GM03348 (cell line): Measurements from ENCODE around the gene CAMKMT.
A peak's percentile ranks its signal among the peaks of the same experiment; 100 is the strongest.
"Not testable (repeated sequence)": the region's sequence is repeated elsewhere in the genome, so short reads cannot be mapped to it uniquely, and the experiment has no call there.

Source experiments
- DNase-seq: peaks from one replicate; pipeline ENCODE4 v3.0.0; 2012; ENCODE audit warnings: low spot score

The CAMKMT gene

DNA sequence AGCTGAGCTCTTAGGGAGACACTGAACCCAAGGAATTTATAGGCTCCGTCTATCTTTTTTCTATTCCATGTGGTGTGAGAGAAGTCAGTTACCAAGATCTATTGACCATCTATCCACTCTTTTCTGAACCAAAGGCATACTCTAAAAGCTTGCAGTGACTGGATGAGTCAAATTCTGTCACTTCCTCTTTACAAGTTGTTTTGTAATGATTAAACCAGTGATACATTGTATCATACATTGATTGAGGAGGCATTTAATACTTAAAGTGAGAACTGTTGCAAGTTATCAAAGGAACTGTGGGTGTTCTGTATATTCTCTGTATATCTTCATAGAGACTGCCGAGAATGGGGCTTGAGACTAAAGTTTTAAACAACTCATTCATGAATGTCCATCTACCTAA lies 188.8 kb downstream of the CAMKMT start:
- no peak for DNase-seq

DNA sequence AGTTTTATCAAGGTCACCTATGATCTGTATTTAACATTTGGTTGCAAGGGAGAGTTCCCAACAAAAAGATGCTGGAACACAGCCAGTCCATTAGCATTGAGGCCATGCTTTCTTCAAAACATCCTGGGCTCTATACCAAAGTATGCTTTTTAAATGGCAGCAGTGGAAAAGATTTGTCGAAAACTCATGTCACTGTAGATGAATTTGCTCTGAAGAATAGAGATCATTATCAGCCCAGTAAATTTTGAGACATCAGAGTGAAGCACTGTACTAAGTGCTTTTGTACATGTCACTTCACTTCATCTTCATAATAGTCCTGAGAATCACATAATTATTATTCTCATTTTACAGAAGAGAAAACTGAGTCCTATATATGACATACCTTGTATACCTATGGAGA lies 189.8 kb downstream of the CAMKMT start:
- DNase-seq: no peak

DNA sequence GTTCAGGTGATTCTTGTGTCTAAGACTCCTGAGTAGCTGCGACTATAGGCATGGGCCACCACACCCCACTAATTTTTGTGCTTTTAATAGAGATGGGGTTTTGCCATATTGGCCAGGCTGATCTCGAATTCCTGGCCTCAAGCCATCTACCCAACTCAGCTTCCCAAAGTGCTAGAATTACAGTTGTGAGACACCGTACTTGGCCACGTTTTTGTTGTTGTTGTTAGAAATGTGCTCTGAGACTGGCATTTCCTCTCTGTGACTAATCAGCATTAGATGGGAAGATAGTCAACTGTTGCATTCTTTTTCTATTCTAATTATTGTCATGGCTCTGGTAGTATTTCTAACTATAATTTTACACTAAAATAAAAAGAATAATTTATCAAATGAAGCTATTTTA lies 191.7 kb downstream of the CAMKMT start:
- DNase-seq: peak; percentile 57

DNA sequence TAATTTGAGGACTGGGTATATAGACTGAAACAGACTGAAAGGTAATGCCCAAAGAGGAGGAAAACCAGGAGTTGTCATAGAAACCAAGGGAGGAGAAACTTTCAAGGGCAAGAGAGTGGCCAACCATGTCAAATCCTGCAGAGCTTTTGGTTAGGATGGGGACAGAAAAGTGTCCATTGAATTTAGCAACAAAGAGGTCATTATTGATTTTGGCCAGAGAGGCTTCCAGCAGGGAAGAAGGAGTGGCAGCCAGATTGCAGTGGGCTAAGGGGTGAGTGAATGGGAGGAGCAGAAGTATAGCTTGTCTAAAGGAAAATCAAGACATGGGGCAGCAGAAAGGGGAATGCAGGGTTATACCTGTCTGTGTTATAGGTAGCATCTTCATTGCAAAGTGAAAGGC lies 194.0 kb downstream of the CAMKMT start:
- DNase-seq: no peak

DNA sequence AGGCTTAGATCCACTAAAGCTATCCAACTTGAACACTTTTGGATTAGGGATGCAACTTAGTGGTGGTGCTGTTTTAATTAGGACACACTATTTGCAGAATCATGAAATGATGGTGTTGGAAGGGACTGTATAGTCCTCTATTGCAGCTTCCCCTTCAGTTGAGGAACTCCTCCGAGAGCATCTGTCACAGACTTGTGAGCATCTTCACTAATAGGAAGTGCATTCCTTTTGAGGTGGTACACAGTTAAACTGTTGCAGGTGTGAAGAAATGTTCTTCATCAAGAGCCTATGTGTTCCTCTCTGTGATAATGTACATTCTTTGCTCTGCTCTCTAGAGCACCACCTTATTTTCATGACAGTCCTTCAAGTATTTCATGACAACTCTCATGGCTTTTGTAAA lies 197.4 kb downstream of the CAMKMT start:
- DNase-seq: no peak

DNA sequence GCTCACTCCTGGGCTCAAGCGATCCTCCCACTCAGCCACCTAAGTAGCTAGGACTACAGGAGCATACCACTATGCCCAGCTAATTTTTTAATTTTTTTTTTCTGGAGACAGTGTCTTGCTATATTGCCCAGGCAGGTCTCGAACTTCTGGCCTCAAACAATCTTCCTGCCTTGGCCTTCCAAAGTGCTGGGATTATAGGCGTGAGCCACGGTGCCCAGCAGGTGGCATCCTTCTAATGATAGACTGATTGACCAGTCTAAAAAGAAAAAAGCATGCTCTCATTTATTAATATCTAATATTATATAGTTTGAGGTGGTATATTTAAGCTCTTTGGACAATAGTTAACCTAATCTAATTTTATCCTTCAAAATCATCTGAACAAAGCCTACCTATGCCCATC lies 198.6 kb downstream of the CAMKMT start:
- DNase-seq: no peak

DNA sequence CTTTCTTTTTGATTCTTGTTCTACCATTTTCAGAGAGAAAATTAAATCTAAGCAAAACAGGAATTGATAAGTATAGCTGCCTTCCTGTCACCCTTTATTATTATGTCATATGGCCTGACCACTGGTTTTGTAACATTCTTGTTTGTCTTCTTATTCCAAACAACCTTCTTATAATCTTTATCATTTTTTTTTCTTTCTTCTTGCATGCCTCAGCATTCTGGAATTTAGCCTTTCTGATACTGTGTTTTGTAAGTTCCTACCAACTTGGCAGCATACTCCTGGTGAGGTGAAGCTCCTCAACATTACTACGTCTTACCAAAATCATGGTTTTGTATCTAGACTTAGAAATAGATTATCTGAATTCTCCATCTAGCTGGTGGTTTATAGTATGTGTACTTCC lies 199.2 kb downstream of the CAMKMT start:
- peak; percentile 12 for DNase-seq

DNA sequence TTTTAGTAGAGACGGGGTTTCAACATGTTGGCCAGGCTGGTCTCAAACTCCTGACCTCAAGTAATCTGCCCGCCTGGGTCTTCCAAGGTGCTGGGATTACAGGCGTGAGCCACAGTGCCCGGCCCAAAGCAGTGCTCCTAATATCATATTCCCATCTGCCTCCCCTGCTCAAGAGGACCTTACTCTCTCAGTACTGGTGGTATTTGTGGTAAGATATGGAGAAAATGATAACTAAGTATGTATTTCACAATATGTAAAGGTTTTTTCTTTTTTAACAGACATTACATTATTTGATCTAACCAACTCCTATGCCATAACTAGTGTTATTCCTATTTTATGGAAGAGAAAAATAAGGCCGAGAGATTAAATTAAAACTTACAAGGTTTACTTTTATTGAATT lies 201.0 kb downstream of the CAMKMT start:
- no peak for DNase-seq

DNA sequence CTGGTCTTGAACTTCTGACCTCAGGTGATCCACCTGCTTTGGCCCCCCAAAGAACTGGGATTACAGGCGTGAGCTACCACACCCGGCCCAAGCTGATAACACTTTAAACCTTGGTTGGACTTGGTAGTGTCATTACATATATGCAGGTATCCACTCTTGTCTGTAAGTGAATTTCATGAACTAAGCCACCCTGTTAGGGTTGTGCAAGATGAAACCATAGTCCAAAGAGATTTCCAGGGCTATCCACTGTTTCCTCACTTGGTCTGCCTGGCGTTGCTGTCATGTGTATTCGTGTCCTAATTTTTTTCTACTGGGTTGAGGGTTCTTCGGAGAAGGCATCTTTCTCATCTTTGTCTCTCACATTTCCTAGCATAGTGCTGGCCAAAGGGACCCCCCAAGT lies 203.0 kb downstream of the CAMKMT start:
- no peak for DNase-seq

DNA sequence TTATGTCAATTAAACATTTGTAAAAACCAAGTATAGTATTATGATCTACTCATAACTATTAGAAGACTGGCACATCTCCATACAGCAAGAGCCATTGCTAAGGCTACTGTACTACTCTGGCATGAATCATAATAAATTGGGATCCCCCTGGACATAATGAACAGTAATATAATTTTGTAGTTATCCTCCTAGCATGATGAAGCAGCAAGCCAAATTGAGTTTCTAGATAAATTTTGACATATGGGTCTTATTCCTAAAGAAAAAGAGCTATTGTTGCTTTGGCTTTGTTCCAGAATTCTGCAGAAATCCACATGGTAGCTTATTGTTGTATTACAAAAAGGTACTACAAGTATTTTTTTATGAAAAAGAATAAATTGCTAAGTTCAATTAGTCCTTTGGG lies 204.3 kb downstream of the CAMKMT start:
- no peak for DNase-seq

DNA sequence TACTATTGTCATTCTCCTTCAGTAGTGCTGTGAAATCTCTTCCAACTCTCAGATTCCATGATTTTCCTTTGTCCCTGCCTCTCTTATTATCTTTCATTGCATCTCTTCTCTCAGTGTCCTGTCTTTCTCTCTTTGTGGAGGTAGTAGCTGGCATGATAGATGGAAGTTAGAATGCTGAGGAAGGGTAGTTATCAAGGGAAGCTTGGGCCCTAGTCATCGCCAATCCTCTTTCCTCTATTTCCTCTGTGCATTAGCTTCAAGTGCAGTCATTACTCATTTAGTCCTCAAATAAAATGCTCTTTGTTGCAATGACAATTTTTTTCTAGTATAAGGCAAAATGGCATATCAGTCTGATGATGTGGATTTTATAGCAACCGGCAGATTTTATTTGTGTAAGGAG lies 207.7 kb downstream of the CAMKMT start:
- no peak for DNase-seq

DNA sequence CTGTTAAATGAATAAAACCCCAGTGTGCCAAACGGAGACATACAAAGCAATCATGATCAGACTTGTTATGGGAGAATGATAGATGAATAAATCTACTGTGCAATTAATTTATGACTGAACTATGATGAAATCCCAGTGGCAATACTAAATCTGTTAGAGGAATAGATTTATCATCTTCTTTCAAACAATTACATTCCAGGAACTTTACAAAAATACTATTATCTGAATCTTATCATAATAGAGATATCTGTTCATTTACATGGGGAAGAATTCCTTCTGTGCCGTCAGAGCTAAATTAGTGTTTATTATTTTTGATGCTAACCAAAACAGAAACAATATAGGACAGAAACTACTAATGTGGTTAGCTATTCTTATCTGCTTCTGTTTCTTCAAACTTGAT lies 208.5 kb downstream of the CAMKMT start:
- no peak for DNase-seq

DNA sequence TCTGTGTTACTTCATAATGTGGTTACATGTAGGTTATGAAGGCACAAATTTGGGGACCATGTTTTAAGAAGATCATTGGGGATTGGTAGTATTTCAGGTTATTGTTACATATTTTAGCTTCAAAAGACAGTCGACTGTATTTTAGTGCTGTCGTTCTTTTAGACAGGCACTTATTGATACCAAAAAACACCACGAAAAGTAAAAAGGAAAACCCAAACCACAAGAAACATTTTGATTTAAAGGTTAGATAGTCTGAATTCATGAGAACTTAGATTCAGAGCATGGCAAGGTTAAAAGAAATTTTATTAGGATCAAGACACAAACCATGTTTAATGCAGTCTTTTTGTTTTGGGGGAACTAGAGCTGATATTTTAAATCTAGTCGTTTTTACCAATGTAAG lies 209.0 kb downstream of the CAMKMT start:
- DNase-seq: no peak

DNA sequence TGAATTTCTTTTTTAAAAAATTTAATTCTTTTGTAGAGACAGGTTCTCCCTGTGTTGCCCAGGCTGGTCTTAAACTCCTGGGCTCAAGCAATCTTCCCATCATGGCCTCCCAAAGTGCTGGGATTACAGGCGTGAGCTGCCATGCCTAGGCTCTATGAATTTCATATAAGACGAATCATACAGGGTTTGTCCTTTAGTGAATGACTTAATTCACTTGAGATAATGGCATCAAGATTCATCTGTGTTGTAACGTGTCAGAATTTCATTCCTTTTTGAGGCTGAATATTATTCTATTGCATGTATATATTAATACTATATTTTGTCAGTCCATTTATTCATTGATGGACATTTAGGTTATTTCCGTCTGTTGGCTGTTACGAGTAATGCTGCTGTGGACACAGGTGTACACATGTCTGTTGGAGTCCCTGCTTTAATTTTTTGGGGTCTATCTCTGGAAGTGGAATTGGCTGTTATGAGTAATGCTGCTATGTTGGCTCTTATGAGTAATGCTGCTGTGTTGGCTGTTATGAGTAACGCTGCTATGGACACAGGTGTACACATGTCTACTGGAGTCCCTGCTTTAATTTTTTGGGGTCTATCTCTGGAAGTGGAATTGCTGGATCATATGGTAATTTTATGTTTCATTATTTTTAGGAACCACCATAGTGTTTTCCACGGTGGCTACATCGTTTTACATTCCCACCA lies 210.6 kb downstream of the CAMKMT start:
- DNase-seq: no peak

DNA sequence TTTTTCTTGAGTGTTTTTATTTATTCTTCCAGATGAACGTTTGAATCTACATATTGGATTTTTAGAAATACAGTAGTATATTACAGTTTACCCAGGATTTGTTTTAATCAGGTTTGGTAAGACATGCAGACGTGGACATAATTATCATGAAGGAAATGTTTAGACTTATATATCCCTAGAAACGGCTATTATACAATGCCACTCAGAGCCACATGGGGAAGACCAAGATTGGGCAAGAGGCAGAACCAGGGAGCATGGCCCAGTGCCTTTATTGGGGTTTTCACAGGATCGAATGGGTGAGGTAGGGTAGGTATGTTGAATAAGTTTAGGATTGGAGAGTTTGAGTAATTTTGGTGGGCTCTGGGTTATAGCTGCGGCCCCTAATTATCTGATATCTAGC lies 212.2 kb downstream of the CAMKMT start:
- no peak for DNase-seq

DNA sequence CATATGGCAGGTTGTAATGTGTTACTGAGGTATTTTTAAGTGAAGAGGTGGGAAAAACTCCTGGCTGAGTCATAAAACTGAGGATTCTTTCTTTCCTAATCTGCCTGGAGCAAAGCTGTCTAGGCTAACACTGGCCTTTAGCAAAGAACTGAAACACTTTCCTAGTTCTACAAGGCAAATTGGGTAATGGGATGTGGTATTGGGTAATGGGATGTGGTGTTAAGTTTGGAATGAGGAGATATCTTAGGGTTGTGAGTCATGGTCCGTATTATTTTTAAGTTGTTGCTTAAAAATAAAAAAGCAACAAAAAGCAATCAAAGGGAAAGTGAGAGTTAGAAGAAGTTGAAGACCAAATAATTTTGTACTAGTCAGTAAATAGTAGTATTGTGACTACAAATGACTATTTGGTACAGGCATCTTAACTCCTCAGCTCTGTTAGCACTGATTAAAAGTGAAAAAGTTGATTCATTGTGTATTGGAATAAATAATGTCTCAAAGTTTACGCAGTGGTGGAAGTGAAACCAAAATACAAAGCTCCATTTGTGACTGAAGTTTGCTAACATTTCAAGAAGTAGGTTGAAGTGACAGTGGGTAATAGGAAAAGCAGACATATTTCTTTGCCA lies 216.8 kb downstream of the CAMKMT start:
- peak; percentile 73 for DNase-seq

DNA sequence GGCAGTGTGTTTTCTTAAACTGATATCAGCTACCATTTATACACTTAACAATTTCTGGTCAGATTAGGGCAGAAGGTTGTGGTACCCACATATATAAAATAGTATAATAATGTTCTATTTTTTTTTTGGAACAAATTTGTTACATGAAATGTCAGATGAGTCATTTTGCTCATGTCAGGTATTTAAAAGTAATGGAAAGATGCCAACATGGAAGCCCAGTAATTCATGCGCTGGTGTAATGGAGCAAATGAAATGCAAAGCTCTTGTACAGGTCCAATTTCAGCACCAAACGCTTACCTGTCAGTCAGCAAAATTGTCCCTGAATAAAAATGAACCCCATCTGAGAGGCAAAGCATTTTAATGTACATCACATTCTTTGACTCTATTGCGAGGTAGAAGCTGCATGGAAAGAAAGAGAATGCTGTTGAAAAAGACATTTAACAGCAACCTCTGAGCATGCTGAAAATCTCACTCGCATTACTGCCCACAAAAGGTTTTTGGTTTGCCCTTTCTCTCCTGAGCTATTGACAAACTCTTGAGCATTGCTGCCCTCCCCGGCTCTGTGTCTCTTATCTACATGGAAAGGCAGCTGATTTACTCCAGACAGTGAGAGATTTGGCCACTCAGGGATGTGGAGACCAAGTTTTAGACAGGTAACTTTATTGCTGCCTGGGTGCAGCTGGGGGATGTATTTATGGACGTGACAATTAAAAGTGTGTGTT lies 217.5 kb downstream of the CAMKMT start:
- DNase-seq: no peak

DNA sequence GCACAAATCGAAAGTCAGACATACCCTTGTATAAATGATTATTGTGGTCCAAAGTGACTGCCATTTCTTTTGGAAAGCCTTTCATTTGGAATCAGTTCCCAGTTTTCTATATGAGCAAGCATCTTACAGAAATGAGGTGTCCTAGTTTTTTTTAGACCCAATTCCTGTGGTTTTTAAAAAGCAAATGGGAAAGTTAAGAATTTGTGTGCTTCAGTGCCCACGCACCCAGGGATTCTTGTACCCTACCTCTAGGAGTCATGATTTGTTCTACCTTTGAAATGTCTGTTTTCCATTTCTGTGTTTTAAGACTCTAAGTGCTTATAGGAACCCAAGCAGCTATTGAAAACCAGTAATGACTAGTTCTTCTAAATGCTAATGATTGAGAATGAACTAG lies 218.1 kb downstream of the CAMKMT start:
- DNase-seq: no peak

DNA sequence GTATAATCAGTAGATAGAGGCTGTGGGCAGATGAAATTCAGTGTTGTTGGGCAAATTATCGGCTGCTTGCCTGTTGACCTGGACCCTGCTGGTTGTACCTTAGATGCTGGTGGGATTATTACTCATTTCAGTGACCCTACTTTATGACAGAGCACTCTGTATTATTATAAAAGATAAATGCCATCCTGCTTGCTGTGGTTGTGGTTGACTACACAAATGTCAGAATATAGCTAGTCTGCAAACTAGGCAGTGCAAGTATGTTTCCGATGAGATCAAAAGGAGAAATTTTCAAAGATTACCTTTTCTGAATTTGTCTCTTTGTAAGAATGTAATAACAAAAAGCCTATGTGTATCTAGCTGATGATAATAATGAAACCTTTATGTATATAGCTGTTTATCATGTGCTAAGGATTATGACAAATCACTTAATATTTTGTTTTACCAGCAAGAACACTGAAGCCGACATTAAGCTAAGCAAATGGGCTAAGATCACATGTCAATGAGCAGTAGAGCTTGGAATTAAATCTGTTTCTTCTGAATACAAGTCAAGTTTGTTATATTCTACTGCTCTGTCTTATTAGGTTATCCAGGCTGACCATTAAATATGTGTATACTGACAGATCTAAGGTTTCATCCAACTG lies 219.2 kb downstream of the CAMKMT start:
- no peak for DNase-seq

DNA sequence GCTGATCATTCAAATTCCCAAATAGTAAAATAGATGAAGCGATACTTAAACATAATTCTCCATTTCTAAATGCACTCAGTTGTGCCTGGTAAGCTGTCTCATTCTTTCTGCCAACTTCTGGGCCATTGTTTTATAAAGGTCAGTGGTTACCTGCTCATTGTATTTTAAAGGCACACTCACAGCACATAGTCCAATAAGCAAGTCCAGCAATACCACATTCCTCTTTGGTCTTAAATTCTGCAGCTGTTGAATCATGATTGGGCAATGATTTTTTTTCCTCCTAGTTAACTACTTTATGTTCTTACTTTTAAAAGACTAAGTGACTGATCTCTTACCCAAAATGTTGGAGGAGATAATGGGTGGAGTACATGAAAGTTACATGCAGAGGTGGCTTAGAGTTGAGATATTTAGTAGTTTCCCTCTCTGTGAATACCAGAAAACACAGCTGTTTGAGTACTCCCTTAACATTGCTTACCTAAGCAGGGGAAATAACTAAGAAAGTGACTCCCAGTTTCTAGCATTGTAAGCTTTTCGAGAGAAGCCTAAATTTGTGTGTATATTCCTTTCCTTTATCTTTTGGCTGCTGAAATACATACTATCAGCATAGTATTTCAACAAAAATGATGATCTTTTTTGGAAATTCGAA lies 220.7 kb downstream of the CAMKMT start:
- peak; percentile 51 for DNase-seq

DNA sequence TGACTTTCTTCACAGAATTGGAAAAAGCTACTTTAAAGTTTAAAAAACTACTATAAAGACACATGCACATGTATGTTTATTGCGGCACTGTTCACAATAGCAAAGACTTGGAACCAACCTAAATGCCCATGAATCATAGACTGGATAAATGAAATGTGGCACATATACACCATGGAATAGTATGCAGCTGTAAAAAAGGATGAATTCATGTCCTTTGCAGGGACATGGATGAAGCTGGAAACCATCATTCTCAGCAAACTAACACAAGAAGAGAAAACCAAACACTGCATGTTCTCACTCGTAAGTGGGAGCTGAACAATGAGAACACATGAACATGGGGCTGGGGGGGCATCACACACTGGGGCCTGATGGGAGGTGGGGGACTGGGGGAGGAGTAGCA lies 233.9 kb downstream of the CAMKMT start:
- DNase-seq: not testable (repeated sequence)

DNA sequence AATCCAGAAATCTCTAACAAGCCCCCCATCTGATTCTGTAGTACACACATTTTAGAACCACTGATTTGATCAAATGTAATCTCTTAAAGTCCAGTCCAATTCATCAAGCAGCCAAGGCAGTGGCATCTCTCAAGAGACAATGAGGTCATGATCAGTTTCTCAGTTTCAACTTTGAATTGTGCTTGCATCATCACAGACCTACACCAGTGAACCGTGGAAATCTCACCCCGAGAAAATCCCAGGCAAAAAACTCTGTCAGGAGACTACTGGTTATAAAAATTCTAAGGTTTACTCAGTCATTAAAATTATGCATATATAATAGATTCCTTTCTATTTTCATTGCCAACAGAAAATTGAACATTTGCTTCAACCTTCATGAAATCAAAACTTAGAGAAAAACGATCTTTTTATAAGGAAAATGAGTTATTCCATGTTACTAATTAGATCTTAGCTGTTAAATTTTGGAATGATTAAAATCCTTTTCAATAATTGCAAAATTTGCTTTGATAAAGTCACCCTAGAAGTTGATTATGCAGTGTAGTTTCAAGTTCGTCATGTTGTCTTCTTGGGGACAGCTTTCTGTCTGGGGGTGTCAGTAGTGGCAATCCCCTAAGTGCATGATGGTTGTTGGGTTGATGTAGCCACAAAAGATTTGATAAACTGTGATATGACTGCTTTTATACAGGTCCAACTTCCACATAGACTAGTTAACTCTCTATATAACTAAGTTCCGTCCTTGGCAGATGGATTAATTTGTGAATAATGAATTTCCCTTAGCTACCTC lies 235.0 kb downstream of the CAMKMT start:
- DNase-seq: no peak
